ENCODE measurements around the gene SMAP1.

SMAP1 gene

DNA sequence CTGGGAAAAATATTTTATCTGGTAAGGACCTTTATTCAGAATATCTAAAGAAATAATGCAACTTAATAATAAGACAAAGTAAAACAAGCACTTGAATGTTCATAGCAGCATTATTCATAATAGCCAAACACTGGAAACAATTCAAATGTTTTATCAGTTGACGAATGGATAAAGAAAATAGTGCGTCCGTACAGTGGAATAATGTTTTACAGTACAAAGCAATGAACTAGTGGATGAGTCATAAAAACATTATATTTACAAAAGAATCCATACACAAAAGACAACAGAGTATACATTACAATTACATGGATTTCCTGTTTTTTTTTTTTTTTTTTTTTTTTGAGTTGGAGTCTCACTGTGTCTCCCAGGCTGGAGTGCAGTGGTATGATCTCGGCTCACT, 12.7 kb downstream of the SMAP1 start:
- no peak for TF ChIP-seq ZFX (IDR thresholded peaks at IDR 0.05)
- TF ChIP-seq, protein P1, sequence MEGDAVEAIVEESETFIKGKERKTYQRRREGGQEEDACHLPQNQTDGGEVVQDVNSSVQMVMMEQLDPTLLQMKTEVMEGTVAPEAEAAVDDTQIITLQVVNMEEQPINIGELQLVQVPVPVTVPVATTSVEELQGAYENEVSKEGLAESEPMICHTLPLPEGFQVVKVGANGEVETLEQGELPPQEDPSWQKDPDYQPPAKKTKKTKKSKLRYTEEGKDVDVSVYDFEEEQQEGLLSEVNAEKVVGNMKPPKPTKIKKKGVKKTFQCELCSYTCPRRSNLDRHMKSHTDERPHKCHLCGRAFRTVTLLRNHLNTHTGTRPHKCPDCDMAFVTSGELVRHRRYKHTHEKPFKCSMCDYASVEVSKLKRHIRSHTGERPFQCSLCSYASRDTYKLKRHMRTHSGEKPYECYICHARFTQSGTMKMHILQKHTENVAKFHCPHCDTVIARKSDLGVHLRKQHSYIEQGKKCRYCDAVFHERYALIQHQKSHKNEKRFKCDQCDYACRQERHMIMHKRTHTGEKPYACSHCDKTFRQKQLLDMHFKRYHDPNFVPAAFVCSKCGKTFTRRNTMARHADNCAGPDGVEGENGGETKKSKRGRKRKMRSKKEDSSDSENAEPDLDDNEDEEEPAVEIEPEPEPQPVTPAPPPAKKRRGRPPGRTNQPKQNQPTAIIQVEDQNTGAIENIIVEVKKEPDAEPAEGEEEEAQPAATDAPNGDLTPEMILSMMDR (conservative IDR thresholded peaks at IDR 0.05) = no peak
- no peak overlapping the region for H3K27ac ChIP-seq

DNA sequence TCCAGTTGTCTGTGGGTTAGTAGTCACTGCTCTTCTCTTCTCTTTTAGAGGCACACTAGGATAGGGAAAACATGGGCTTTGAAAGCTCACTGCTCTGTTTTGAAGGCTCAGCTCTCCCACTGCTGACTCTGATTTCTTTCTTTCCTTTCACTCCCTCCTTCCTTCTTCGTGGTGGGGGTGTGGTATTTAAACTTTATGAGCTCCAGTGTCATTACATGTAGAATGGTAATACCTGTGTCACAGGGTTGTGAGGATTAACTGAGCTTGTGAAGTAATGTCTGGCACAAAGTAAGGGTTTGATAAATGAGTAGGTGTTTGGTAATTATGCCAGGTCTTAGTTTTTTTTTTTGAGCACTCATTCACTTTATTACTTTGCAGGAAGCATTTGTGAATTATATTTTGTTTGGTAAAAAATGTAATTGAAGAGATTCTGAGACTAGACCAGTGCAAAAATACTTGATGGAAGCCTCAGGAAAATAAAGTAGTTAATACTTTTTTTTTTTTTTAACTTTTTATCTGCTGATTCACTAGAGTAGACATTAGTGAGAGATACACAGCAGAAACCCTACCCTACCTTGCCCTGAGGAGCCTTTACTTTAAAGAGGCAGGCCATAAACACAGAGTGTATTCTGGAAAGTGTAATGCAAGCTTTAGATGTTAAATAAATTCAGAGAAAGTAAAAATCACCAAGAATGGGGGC, 17.3 kb downstream of the SMAP1 start:
- no peak overlapping the region for H3K27ac ChIP-seq
- TF ChIP-seq, protein P1 (conservative IDR thresholded peaks at IDR 0.05) = no peak
- TF ChIP-seq ZFX (IDR thresholded peaks at IDR 0.05) = no peak

DNA sequence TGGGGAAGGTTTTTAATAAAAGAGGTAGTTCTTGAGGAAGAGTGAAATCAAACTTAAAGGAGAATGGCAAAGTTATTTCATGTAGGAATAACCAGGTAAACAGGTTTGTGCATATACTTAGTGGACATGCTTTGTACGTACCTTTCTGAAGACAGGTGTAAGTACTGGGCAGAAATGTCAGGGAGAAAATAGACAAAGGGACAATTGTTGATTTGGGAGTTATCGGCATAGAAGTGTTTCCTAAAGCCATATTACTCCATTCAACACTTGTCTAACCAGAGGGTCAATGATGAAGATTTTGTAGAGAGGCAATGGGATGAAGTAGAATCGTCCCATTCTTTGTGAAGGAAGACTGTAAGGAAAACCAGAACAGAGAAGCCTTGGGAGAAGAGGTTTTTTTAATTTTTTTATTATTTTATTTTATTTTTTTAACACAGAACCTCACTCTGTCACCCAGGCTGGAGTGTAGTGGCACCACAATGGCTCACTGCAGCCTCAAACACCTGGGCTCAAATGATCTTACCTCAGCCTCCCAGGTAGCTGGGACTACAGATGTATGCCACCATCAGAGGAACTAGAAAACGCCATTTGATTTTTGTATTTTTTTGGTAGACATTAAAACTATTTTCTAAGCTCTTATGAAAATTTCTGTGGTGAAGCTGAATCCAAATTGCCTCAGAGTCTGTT, 18.0 kb downstream of the SMAP1 start:
- H3K27ac ChIP-seq = no peak overlapping the region

DNA sequence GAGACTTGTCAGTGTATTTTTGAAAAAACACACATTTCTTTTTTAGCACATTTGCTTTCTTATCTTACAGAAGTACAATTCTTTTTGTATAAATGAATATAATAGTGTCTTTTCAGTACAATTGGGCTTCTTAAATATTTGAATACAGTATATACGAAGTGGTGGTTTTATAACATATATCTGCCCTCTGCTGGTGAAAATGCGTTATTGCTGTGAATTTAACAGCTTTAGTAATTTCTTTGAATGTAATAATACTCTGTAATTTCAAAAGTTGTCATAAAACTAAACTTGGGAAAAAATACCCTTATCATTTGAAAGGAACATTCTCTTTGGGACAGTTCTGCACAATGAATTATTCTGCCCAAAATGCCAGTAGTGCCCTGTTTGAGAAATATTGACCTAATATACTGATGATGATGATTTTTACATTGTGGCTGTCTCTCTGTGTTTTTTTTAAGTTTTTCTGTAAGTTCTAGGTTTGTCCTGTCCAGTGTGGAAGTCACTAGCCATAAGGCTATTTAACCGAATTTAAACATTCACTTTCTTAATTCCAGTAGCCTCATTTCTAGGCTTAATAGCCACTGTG, 19.0 kb downstream of the SMAP1 start:
- H3K27ac ChIP-seq = no peak overlapping the region
- TF ChIP-seq ZFX (IDR thresholded peaks at IDR 0.05) = no peak
- TF ChIP-seq, protein P1 (conservative IDR thresholded peaks at IDR 0.05) = peak; percentile 76

More for the DNA sequence above, 18.0 kb downstream of the SMAP1 start:
- TF ChIP-seq, protein P1 (conservative IDR thresholded peaks at IDR 0.05) = no peak
- TF ChIP-seq ZFX (IDR thresholded peaks at IDR 0.05) = no peak

DNA sequence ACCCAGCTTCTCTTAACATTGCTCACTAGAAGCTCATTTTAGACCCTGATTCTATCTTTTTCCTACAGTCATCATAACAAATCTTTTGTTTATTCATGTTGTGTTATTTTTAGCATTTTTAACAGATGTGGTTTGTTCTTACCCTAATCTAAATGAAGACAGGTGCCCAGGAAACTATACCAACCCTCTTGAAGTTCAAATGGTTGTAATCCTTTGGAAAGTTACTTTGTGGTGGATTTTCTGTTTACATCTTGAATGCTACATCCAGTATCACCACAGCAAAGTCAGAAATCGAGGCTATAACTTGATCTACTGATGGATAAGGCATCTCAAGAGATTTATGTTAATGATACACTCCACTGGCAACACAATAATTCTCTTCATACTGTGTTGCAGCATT, 26.2 kb downstream of the SMAP1 start:
- no peak overlapping the region for H3K27ac ChIP-seq
- TF ChIP-seq, protein P1 (conservative IDR thresholded peaks at IDR 0.05) = no peak
- no peak for TF ChIP-seq ZFX (IDR thresholded peaks at IDR 0.05)

DNA sequence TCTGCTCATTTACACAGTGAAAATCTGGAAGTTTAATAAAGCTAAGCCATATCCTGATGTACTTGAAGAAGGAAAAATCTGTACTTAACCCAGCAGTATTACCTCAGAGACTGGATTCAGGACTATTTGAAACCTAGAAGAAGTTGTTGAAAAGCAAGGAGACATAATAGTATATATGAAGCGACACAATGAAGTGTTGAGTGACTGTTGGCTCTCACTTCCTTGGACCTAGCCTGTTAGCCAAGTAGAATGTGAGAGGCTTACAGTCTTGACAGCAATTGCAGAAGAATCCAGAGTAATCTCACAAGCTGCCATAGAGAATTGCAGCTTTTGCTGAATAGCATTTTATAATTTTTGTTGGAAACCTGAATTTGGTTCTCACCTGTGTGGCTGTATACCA, 26.7 kb downstream of the SMAP1 start:
- TF ChIP-seq ZFX (IDR thresholded peaks at IDR 0.05) = no peak
- TF ChIP-seq, protein P1 (conservative IDR thresholded peaks at IDR 0.05) = no peak
- no peak overlapping the region for H3K27ac ChIP-seq

Measured in C4-2B (cell line).